GM21515 (cell line): ENCODE data around the gene ZMYND19.
A peak's percentile ranks its signal among the peaks of the same experiment; 100 is the strongest.
"Not testable (repeated sequence)": the region's sequence is repeated elsewhere in the genome, so short reads cannot be mapped to it uniquely, and the experiment has no call there.

Source experiments
- ATAC-seq: cut with Tn5 transposase; IDR thresholded peaks from one replicate; pipeline ENCODE4 v1.9.1; 2021; ENCODE audit not compliant: unreplicated experiment

The ZMYND19 gene

DNA sequence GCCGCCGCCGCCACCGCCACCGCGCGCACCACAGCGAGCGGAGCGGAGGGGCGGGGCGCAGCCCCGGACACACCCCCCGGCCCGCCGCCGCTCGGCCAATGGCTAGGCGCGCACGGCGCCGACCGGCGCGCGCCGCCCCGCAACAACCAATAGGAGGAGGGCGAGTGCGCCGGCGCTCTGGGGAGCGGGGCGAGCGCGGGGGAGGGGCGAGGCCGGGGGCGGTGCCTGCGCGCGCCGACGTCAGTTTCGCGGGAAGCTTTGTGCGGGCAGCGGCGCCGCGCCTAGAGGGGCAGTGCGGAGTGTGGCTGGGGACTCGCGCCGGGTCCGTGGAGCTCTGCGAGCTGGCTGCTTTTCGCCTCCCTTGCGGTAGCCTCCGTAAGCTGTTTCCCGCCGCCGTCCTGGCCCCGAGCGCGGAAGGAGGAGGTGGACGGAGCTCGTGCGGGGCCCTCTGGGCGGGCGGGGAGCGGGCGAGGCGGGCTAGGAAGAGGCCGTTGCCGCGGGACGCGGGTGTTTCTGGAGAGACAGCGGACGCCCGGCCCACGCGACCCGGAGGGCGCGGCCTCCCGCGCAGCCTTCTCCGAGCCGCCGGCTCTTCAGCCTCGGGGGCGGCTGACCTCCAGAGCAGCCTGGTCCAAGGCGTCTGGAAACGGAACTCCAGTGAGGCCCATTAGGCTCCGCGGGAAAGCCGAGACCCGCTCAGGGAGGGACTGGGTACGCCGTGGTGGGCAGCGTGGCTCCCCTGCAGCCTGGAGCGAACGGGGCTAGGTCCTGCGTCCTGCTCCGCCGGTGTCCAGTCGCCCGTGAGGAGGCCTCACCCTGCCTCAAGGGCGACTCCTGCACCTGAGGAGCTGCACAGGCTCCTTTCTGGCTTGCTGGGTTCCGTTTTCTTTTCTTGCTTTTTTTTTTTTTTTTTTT lies at the start of gene ZMYND19:
Gene ZMYND19, minus strand, starts transcription at position 44 of the 915 bp plus-strand sequence. CDS start 249 bp downstream, outside the sequence.
- peak; percentile 87 for ATAC-seq

DNA sequence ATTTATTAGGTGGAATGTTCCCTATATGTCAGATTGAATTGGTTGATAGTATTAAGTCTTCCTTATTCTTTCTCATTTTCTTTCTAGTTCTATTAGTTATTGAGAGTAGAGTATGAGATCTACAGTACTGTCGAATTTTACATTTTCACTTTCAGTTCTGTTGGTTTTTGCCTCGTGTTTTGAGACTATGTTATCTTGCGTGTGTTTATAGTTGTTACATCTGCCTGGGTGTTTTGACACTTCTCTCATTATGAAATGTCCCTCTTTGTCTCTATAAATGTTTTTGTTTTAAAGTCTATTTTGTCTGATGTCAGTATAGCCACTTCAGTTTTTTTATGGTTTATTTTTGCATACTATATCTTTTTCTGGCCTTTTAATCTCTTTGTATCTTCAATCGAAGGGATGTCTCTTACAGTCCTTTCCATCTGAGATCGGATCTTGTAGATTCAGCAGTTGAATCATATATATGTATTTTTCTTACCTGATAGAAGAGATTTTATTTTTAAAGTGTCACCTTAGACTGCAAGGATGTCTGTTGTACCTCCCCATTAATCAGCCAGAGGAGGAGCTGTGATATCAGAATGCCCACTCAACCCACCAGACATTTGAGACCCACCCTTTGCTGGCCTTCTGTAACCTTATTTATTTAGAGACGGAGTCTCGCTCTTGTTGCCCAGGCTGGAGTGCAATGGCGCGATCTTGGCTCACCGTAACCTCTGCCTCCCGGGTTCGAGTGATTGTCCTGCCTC lies 49.2 kb upstream of the ZMYND19 start:
- no peak for ATAC-seq

DNA sequence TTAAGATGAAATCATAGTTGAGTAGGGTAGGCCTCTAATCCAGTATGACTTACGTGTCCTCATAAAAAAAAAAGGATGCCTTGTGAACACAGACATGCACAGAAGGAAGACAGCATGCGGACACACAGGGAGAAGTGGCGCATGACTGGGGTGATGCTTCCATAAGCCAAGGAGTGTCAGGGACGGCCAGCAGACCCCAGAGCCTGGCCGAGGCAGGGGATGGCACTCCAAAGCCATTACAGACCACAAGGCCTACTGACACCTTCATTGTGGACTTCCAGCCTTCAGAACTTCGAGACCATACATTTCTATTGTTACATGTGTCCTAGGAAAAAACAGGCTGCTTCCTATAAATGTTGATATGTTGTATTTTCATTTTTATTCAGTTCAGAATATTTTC lies 48.4 kb upstream of the ZMYND19 start:
- ATAC-seq = no peak

DNA sequence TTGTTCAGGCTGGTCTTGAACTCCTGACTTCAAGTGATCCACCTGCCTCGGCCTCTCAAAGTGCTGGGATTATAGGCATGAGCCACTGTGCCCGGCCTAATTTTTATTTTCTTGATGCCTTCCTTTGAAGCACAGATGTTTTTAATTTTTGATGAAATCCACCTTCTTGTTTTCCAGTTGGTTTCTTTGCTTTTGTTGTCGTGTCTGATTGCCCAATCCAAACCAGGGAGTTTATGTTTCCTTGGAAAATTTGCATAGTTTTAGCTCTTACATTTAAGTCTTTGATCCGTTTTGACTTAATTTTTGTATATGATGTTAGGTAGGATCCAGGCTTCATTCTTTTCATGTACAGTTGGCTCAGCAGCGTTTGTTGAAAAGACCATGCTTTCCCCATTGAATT lies 43.7 kb upstream of the ZMYND19 start:
- no peak for ATAC-seq

GRCh38 chr9:137632230-137633161 lies 42.2 kb upstream of the ZMYND19 start:
- no peak for ATAC-seq

GRCh38 chr9:137631345-137632229 lies 41.3 kb upstream of the ZMYND19 start:
- no peak for ATAC-seq

DNA sequence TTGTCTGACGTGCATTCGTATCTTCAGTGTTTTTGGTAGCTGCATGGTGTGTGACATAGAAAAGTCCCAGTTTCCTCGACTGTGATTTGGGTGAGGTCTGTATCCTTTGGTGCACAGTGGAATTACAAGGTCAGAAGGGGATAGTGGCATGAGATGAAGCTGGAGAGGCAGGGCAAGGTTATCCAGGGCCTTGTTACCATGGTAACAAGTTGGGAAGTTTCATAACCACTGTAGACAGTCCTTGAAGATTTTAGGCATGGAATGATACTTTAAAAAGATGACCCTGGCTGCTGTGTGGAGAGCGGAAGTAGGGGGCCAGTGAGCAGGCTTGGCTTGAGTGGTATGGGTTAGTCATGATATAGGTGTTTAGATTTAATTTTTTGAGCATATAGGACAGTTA lies 40.4 kb upstream of the ZMYND19 start:
- no peak for ATAC-seq

DNA sequence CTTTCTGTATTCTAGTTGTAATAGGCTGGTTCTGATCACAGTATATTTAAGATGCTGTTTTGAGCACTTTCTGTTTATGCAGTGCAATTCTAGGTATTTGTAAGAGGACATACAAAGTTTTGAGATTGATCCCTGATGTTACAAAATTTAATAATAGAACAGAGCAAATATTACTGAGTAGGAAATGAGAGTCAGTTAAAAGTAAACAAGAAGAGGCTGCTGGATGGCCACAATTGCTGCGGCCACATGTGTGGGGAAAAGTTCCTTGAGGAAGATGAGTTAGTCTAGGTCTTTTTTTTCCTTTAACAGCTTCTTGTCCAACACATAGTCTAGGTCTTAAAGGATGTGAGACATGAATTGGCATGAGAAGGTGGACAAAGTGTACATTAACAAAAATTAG lies 39.8 kb upstream of the ZMYND19 start:
- ATAC-seq = no peak

GRCh38 chr9:137627406-137627805 lies 37.1 kb upstream of the ZMYND19 start:
- not testable (repeated sequence) for ATAC-seq

DNA sequence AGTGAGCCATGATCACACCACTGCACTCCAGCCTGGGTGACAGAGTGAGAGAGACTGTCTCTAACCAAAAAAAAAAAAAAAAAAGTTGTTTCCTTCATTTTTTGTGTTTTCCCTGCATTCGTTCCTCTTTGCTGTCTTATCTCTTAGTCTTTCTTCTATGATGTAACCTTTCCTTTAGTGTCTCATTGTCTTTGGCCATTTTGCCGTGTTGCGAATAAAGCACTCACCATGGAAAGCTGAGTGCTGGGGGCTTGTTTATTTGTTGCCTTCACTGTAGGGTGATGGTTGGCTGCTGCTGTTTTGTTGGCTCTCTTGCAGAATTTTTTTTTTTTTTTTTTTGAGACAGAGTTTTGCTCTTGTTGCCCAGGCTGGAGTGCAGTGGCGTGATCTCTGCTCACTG lies 36.2 kb upstream of the ZMYND19 start:
- ATAC-seq = no peak

DNA sequence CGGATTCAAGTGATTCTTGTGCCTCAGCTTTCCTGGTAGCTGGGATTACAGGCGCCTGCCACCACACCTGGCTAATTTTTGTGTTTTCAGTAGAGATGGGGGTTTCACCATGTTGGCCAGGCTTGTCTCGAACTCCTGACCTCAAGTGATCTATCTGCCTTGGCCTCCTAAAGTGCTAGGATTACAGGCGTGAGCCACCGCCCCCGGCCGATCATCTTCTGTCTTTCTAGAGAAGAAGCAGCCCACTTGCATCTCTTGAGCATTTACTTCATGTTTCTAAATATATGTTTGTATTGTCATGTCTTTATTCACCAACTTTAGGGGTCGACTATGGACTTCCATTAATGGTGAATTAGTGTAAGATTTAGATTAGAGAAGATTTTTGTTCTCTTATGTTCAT lies 31.9 kb upstream of the ZMYND19 start:
- not testable (repeated sequence) for ATAC-seq

GRCh38 chr9:137621131-137621757 lies 30.9 kb upstream of the ZMYND19 start:
- no peak for ATAC-seq

DNA sequence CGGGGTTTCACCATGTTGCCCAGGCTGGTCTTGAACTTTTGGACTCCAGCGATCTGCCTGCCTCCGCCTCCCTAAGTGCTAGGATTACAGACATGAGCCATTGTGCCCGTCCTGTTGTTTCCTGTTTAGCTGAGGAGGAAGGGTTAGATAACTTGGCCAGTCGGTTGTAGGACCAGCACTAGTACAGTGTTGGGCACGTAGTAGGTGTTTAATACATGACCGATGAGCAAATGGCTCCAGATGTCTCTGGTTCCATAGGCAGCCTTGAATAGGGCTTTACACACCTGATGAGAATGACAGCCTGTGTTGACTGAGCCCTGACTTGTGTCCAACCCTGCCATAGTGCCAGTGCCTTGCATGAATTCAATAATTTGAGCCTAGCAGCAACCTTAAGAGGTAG lies 30.3 kb upstream of the ZMYND19 start:
- no peak for ATAC-seq

DNA sequence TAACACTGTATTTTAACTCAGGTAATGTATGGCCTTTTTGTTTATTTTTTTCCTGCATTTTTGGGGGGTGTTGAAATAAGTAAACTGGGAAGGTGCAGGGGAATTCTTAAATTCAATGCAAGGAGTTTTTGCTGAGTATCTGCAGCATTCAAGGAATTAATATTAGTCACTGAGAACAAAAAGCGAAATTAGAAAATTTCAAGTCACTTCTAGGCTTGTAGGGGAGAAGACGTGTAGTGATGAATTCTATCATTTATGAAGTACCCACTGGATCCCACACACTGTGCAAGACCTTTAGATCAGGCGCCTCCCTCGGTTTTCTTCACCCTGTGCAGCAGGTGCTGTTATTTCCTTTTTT lies 29.7 kb upstream of the ZMYND19 start:
- no peak for ATAC-seq

GRCh38 chr9:137619240-137620047 lies 29.1 kb upstream of the ZMYND19 start:
- peak; percentile 12 for ATAC-seq

GRCh38 chr9:137618105-137619067 lies 28.1 kb upstream of the ZMYND19 start, which contains the start of gene EHMT1:
Gene EHMT1 (plus strand): TSS chr9:137619005. CDS start chr9:137619029, 24 bp downstream.
- ATAC-seq = peak; percentile 68

DNA sequence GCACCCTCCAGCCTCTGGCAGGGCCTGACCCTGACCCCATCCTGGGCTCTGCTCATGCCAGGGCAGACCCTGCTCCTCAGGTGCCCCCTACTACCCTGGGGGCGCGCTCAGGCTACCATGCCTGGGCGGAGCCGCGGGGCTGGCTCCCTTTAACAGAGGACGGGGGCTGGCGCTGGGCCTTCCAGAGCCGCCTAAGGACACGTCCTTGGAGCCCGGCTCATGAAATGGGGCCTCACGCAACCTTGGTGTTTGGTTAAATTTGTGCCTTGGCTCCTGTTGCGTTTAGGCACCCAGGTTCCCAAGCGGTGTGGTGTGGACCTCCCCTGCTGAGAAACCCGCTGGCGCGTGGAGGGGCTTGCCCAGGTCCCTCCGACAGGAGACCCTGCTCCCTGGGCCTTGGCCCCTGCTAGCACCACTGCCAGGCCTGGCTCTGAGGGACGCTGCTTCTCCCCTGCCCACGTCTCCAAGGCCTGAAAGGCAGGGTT lies 25.1 kb upstream of the ZMYND19 start:
- ATAC-seq = no peak
